GM18526 (cell line): ENCODE results near the gene AGBL2.
A peak's percentile ranks its signal among the peaks of the same experiment; 100 is the strongest.

Experiments used
- POLR2A ChIP-seq: IDR thresholded peaks from 3 replicates; pipeline ENCODE4 v1.6.1; 2011; ENCODE audit not compliant: insufficient read length; ENCODE audit errors: extremely low read depth

Gene AGBL2

DNA sequence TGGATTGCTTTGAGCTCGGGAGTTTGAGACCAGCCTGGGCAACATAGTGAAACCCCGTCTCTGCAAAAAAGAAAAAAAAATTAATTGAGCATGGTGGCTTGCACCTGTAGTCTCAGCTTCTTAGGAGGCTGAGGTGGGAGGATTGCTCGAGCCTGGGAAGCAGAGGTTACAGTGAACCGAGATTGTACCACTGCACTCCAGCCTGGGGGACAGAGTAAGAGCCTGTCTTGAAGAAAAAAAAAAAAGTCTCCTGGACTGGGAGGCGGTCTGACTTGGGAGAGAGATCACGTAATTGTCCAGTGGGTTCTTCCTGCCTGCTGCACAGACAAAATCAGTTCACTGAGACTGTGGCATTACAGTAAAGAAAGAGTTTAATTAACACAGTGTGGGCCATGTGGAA, 69.7 kb downstream of the AGBL2 start:
- no peak for TF ChIP-seq POLR2A

DNA sequence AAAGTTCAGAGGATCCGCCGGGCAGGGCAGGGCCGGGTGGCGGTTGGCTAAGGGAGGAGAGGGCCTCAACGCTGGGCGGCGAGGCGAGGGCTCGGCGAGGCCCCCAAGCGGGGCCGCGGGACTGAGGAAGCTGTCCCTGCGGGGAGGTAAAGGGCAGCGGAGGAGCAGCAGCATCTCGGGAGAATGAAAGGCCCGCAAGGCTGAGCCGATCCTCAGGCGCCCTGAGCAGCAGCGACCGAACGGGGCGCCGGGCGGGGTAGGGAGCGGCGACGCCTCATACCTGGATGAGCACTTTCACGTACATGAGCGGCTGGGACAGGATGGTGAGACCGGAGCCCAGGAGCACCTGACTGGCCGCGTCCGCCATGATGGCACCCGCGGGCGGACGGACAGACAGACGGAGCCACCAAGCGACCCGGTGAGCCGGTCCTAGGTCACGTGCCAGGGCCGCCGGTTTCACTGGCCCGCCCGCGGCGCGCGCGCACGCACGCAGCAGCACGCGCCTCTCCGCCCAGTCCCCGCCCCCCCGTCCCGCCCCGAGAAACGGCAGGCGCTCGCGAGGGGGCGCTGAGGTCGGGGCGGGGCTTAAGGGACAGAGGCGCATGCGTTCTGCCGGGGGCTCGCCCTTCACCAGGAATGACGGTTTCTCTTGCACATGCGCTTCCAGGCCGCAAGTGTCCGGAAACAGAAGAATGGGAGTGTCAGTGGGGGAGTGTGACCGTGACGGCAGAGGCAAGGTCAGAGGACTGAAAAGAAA, 72.9 kb downstream of the AGBL2 start, which contains the start of gene MTCH2:
MTCH2 (minus strand) TSS at position 461 of the 757 bp plus-strand sequence; CDS start at position 367, 94 bp downstream.
- TF ChIP-seq POLR2A, result peak; percentile 95

DNA sequence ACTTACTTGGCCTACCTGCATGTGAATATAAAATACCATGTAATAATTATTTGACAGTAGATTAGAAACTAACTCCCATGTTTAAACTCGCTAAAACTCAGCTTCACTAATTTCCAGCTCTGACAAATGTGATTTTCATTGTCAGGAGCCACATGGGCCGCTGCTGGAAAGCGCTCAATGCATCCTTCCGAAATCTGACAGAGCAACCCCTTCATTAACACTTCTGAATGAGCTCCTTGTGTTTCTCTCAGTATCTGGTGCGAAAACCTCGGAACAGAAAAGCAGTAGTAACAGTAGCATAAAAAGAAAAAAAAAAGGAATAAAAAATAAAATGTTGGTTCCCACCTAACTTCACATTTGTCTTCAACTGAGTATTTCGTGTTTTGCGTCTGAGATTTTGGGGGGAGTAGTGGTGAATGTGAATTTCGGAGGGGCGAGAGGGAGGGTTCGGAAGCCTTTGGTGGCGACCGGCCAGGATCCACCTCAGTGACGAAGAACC, 73.5 kb downstream of the AGBL2 start:
- no peak for TF ChIP-seq POLR2A

DNA sequence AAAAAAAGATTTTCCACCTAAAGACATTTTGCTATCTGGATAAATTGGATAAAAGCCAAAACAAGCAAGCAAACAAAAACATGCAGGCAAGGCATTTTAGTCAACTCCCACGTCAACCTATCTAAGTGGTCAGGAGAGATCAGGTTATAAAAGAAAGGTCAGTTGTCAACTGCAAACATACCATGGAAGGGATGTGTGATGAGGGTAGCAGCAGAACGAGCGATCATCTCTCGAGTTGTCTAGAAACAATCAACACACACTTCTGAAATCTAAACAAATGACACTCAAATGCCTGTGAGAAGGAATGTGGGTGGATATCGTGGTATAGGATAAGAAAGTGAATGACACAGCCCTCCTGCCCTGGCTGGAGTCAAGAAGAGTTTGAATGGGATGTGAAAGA, 83.7 kb downstream of the AGBL2 start:
- TF ChIP-seq POLR2A, result no peak

DNA sequence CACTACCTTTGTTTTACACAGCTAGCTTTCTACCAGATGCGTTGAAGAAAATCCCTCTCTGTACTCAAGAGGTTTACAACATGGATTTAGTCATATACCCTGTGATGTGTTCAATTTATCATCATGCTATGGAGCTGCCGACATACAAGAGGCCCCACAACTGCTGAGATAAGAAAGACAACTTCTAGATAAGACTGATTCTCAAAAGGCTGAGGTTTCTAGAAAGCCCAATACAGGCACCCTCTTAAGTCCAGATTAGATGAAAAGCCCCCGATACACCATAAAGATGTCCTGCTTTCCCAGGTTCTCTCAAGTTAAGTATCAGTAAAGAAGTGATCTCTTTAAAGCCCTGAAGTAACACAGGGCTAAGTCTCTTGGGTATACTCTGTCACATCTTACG, 87.1 kb downstream of the AGBL2 start:
- no peak for TF ChIP-seq POLR2A

DNA sequence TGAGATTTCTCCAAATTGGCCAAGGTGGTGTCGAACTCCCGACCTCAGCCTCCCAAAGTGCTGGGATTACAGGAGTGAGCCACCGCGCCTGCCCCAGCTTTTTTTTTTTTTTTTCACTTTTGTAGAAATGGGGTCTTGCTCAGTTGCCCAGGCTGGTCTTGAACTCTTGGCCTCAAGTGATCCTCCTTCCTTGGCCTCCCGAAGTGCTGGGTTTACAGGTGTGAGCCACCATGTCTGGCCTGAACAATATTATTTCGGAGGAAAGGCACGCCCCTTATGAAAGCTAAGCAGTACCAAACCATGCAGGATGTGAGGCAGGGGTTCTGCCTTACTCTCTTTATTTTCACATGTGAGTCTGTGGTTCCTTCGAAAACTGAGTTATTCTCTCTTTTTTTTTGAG, 88.9 kb downstream of the AGBL2 start:
- TF ChIP-seq POLR2A, result no peak

DNA sequence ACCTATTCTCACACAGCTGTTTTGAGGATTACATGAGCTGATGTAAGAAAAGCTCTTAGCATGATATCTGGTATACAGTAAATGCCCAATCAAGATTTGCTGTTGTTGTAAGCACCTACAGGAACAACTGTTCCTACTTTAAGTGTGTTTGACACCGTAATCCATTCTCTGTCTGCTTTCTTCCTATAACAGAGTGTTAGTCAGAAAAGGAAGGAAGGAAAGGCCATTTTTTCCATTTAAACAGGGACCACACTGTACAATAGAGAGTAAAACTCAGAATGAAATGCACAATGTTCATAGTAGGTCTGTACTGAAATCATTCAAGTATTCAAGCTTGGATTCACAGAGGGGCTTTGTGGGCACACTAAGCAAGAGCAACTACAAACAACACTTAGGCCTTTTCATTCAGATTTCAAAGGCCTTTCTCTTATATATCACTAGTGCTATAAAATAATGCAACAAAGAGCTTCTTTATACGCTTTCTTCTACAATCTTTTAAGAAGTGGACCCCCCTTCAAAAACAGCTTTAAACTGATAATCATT, 94.3 kb downstream of the AGBL2 start:
- no peak for TF ChIP-seq POLR2A

DNA sequence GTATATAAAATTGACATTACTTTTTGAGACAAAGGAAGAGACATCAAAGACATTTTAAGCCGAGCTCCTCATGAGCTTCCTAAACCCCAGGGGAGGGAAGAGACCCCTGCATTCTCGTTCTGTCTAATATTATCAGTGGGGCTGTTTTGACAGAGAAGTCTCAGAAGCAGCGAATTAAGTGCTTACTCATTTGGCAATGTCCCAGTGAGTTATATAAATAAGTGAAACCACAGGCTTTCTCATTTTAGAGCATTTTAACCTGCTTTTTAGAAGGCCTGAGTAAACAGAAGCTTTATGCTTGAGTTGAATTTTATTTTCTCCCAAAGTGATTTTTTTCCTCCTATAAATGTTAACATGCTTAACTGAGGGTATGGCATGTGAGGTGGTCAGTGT, 97.8 kb downstream of the AGBL2 start:
- no peak for TF ChIP-seq POLR2A

DNA sequence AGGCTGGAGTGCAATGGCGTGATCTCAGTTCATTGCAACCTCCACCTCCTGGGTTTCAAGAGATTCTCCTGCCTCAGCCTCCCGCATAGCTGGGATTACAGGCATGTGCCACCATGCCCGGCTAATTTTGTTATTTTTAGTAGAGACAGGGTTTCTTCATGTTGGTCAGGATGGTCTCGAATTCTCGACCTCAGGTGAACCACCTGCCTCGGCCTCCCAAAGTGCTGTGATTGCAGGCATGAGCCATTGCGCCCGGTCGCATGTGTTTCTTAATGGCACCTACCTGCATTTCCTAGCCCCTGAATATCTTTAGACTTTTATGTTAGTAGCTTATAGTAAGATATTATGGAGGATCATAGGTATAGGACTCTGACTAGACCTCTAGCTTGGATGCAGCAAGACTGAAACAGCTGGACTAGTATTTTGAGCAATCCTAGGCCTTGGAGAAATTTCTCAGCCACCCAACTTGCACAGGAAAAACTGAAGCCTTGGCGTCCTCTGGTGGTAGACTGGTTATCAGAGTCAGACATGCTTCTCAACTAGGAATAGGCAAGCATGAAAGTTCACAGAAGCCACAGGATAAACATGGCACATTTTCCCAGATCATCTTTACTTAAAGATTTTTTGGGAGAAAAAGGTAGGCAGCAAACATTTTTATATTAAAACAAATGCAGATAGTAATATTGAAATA, 98.3 kb downstream of the AGBL2 start:
- no peak for TF ChIP-seq POLR2A

DNA sequence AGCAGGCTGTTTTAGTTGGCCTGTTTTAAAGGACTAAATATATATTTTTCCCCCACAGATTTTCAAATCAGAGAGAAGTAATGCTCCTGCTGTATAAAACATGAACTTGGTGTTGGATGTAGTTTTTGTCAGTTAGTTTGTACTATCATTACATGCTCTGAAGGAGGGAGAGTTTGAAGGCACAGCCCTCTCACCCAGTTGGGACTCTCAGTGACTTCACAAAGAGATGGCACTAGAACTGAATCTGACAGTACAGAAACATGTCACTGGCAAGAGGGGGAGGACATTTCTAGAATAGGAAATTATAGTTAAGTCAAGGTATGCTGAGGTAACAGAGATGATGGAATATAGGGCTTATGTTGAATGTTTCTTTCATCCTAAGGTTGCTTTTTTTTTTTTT, 99.9 kb downstream of the AGBL2 start:
- TF ChIP-seq POLR2A, result no peak

DNA sequence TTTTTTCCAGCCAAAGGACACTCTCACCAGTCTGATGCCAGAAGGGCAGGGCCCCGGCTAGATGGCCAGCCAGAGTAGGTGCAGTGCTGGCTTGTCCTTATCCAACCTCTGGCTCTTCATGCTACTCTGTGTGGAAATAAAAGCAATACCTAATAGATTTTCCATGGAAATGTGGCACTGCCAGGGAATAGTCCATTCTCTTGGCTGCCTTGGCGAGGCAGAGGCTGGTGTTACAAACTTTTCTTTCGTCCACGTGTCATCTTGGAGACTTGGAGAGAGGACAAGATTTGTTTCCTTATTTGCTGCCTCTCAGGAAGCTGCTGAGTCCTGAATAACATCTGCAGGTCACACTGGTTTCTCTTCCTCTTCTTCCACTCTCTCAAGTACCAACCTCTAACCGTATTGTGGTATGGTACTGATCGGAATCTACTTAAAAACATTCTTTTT, 103.8 kb downstream of the AGBL2 start:
- no peak for TF ChIP-seq POLR2A

DNA sequence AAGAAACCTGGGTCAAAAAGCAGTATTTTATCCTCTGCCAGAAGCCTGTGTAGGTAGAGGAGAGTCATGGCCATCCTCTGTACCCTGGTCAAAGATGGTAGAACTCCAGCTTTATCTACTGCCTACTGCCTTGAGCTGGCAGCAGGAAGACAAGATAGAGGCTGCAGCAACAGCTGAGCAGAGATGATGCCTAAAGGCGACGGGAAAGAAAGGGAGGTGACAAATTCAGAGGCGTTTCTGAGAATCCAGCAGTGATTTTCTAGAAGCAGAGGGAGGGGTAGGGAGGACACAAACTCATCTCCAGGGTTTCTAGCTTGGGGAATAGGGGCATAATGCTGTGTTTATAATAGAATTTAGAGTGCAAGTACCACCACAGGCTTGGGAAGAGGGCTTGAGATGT, 105.5 kb downstream of the AGBL2 start:
- no peak for TF ChIP-seq POLR2A
